Heart left ventricle (tissue), 13 donors: ENCODE results near the gene SETBP1.

Experiments used
- POLR2A ChIP-seq, 2 donors: fragments of 450-650 bp; IDR thresholded peaks; one replicate each; pipeline ENCODE4 v1.6.1; 2017; ENCODE audit warnings: antibody characterized with exemption in 2 of 2, mild to moderate bottlenecking in 2 of 2, moderate library complexity in 2 of 2
- TF ChIP-seq, protein P1 (sequence below), 12 donors: fragments of 200-600 bp; sonication (generic) in 4 of 12; IDR thresholded peaks; one replicate each; pipeline versions ENCODE4 v1.5.0 to v1.8.0; 2018 to 2022; ENCODE audit warnings: antibody characterized with exemption in 12 of 12, mild to moderate bottlenecking in 5 of 12
- donor health status: ischemic (EF 13 %, LVEDD 7.1; RV severe dilation, severe dysfunction).
- donor health status: DM: no; HTN: yes; CAD: no.
- donor health status: DM: no; HTN: no; CAD: no.
- donor health status: ischemic (EF 25% LVEDD 6.9; RV normal size, moderate dysfunction).
- donor health status: ischemic (EF 25% LVEDD 5.7; RV mildly dilated, moderate dysfunction).
- donor health status: ischemic (EF 35%, LVEDD 5.7; RV mildly dilated, moderate dysfunction).
- donor health status: nonischemic (EF 11% LVEDD 7.7; RV severe dilation, severe dysfunction).
- donor health status: DM: yes; HTN: yes; CAD: no.
- donor health status: PGD.
- donor health status: ischemic (EF 29% LVEDD 5.4; RV normal size, mild dysfunction).
- donor health status: nonischemic (EF 23%, LVEDD 6.1; RV moderate dilation, normal function).

DNA sequence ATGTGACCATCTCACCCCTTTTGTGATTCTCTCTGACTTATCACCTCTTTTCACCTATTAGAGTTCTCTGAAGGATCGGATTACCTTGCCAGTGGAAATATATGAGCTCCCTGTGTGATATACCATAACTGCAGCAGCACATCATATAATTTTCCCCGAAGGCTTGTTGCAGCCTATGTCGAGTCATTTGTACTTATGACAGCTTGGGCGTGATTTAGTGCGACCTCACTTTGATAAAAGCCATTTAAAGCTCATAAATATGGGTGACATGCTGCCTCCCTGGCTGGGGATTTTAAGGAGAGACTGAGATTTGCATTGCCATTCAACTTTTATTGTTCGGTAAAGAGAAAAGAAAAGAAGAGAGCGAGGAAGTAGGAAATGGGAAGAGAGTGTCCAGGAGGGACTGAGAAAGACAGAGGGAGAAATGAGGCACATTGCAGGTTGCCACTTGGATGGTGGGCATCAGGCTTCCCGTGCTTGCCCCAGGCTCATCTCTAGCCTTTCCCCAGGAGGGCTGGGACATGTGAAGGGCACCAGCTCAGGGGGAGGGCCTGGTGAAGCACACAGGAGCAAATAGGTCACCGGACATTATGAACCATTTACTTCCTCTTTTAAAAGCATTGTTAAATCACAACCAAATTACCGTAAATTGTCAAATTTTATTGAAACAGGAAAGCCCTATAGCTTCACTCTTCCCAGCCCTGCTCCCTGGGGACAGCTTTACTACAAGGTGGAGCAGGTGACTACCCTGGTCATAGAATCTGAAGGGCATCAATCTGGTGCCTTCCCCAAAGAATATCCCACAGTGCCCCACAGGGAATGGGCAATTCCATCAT is 161.3 kb downstream of the SETBP1 start:
- TF ChIP-seq, protein P1, sequence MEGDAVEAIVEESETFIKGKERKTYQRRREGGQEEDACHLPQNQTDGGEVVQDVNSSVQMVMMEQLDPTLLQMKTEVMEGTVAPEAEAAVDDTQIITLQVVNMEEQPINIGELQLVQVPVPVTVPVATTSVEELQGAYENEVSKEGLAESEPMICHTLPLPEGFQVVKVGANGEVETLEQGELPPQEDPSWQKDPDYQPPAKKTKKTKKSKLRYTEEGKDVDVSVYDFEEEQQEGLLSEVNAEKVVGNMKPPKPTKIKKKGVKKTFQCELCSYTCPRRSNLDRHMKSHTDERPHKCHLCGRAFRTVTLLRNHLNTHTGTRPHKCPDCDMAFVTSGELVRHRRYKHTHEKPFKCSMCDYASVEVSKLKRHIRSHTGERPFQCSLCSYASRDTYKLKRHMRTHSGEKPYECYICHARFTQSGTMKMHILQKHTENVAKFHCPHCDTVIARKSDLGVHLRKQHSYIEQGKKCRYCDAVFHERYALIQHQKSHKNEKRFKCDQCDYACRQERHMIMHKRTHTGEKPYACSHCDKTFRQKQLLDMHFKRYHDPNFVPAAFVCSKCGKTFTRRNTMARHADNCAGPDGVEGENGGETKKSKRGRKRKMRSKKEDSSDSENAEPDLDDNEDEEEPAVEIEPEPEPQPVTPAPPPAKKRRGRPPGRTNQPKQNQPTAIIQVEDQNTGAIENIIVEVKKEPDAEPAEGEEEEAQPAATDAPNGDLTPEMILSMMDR (IDR thresholded peaks at IDR 0.05): no peak
- no peak for TF ChIP-seq POLR2A (IDR thresholded peaks at IDR 0.05)
